Fibroblast of villous mesenchyme (primary cell): Measurements from ENCODE around the gene ODC1. TPM values are rescaled to one million over a fixed set of nuclear protein-coding genes. Genes with fewer than 3 reads are reported as not detected.
A peak's percentile ranks its signal among the peaks of the same experiment; 100 is the strongest.

Source experiments
- DNase-seq: peaks from one replicate; pipeline ENCODE4 v3.0.0-alpha.2; 2010; ENCODE audit warnings: low read depth
- H3K4me3 ChIP-seq: 2 replicates; pipeline ENCODE4 v1.5.1; 2011; ENCODE audit warnings: low read depth, mild to moderate bottlenecking, low read length
- CTCF ChIP-seq: IDR thresholded peaks from 2 replicates; pipeline ENCODE4 v1.5.1; 2012; ENCODE audit warnings: low read depth, mild to moderate bottlenecking, low read length; ENCODE audit not compliant: insufficient read depth
- total RNA-seq: library from RNA; depleted of rRNA; stranded (reverse); fragments of >200 nt; gene quantifications from 2 replicates; pipeline ENCODE4 v1.2.3, GENCODE V29; 2012

The ODC1 gene
- total RNA-seq, 1 donor = 133 TPM

GRCh38 chr2:10414591-10414990, 33.5 kb downstream of the ODC1 start:
- H3K4me3 ChIP-seq = no peak overlapping the region
- no peak for TF ChIP-seq CTCF
- no peak for DNase-seq

GRCh38 chr2:10413991-10414451, 34.1 kb downstream of the ODC1 start:
- no peak overlapping the region for H3K4me3 ChIP-seq
- TF ChIP-seq CTCF = no peak
- peak; percentile 42 for DNase-seq

GRCh38 chr2:10413503-10413902, 34.6 kb downstream of the ODC1 start:
- no peak for DNase-seq
- no peak overlapping the region for H3K4me3 ChIP-seq
- no peak for TF ChIP-seq CTCF

GRCh38 chr2:10412380-10412779, 35.7 kb downstream of the ODC1 start:
- no peak overlapping the region for H3K4me3 ChIP-seq
- peak; percentile 55 for DNase-seq
- TF ChIP-seq CTCF = no peak

- no peak for TF ChIP-seq CTCF
- H3K4me3 ChIP-seq = no peak overlapping the region
- no peak for DNase-seq
Measured at GRCh38 chr2:10411557-10411956, 36.6 kb downstream of the ODC1 start.

- DNase-seq = no peak
- no peak for TF ChIP-seq CTCF
- no peak overlapping the region for H3K4me3 ChIP-seq
Measured at GRCh38 chr2:10410823-10411437, 37.2 kb downstream of the ODC1 start.

- TF ChIP-seq CTCF = no peak
- DNase-seq = no peak
- no peak overlapping the region for H3K4me3 ChIP-seq
Measured at GRCh38 chr2:10410001-10410822, 37.9 kb downstream of the ODC1 start.
